PC-3 (cell line): ENCODE data around the gene TSPAN9.

Experiments
- CTCF ChIP-seq: fragments of 300-600 bp; sonication (generic); conservative IDR thresholded peaks from 2 replicates; pipeline ENCODE4 v1.5.1; 2017; ENCODE audit warnings: antibody characterized with exemption, low read depth, mild to moderate bottlenecking, low read length
- EZH2 ChIP-seq: fragments of 300-600 bp; sonication (generic); IDR thresholded peaks from one replicate; pipeline ENCODE4 v1.6.1; 2017; ENCODE audit warnings: antibody characterized with exemption, mild to moderate bottlenecking, low read length; ENCODE audit not compliant: unreplicated experiment
- EZH2phosphoT487 ChIP-seq: fragments of 300-600 bp; sonication (generic); IDR thresholded peaks from 2 replicates; pipeline ENCODE4 v1.6.1; 2018; ENCODE audit warnings: mild to moderate bottlenecking, antibody characterized with exemption, low read length, borderline replicate concordance

- TF ChIP-seq CTCF (no peak), EZH2 (no peak), EZH2phosphoT487 (no peak)
These were observed 219.2 kb downstream of the TSPAN9 start for GRCh38 chr12:3296409-3296701.
